Aorta (tissue), 5 donors: ENCODE results near the gene ZNF782. TPM values are rescaled to one million over a fixed set of nuclear protein-coding genes. Genes with fewer than 3 reads are reported as not detected.
A peak's percentile ranks its signal among the peaks of the same experiment; 100 is the strongest.

Experiments used
- ATAC-seq: fragments of 200-7000 bp; cut with Tn5 transposase; one replicate; pipeline ENCODE4 v1.9.1; 2022; ENCODE audit warnings: moderate library complexity; ENCODE audit not compliant: low FRiP score
- DNase-seq, 2 donors: peaks; one replicate each; pipeline ENCODE4 v3.0.0-alpha.2; 2020
- H3K27ac ChIP-seq, 2 donors: one replicate each; pipeline ENCODE4 v1.5.1; 2013; ENCODE audit warnings: low read length in 2 of 2, mild to moderate bottlenecking in 2 of 2, moderate library complexity in 2 of 2, control low read depth in 1 of 2, inconsistent platforms in 1 of 2, low read depth in 1 of 2
- H3K27me3 ChIP-seq, 2 donors: one replicate each; pipeline ENCODE4 v1.6.1; 2013; ENCODE audit warnings: control low read depth in 1 of 2, low read length in 1 of 2, mild to moderate bottlenecking in 1 of 2, moderate library complexity in 1 of 2; ENCODE audit not compliant: insufficient read depth in 2 of 2, control insufficient read depth in 1 of 2
- H3K36me3 ChIP-seq, 2 donors: one replicate each; pipeline ENCODE4 v1.6.1; 2013; ENCODE audit warnings: control low read depth in 1 of 2, low read length in 1 of 2, mild to moderate bottlenecking in 1 of 2; ENCODE audit not compliant: insufficient read depth in 2 of 2, control insufficient read depth in 1 of 2
- H3K4me1 ChIP-seq, 2 donors: one replicate each; pipeline ENCODE4 v1.6.1; 2013; ENCODE audit warnings: low read length in 2 of 2, control low read depth in 1 of 2, mild to moderate bottlenecking in 1 of 2, moderate library complexity in 1 of 2; ENCODE audit not compliant: insufficient read depth in 2 of 2, control insufficient read depth in 1 of 2
- H3K4me3 ChIP-seq, 2 donors: one replicate each; pipeline ENCODE4 v1.5.1; 2013; ENCODE audit warnings: low read length in 2 of 2, control low read depth in 1 of 2, mild to moderate bottlenecking in 1 of 2
- H3K9me3 ChIP-seq: one replicate; pipeline ENCODE4 v1.6.1; 2013; ENCODE audit warnings: mild to moderate bottlenecking, low read length; ENCODE audit not compliant: control insufficient read depth
- WGBS, 2 donors: extraction: QIAGEN DNeasy Blood & Tissue Kit; methylation state at CpG; one replicate each; pipeline ENCODE4 v1.1.7; 2013; 5-methylcytosine and 5-hydroxymethylcytosine counted together
- intact Hi-C, 2 donors: fragments of 100-400 bp; cut with DNase I; formaldehyde crosslinking; loops; one replicate each; pipeline versions ENCODE4 v1.14.2 to v1.15.0; 2022
- polyA plus RNA-seq, 2 donors: library from polyadenylated mRNA; stranded (reverse); fragments of 200-250 nt; gene quantifications; one replicate each; pipeline ENCODE4 v1.2.3, GENCODE V29; 2013
- total RNA-seq, 2 donors: library from RNA; stranded (reverse); fragmentation: NEBNext Ultra II Directional; extraction: Animal tissue kit (Norgen Biotek cat#: 25700); gene quantifications; one replicate each; pipeline ENCODE4 v1.2.1, GENCODE V29; 2021
- donor health status: healthy with polysubstance abuse.
- donor health status: Bipolar disorder and iron deficiency.
- donor health status: DM: no; HTN: no; CAD: no.
- donor health status: DM: no; HTN: no; CAD: no.
- donor health status: DM: yes; HTN: yes; CAD: no.

Gene ZNF782
- total and polyA plus RNA-seq, 4 donors = 1.1 to 9.5 (median 4.5) TPM

GRCh38 chr9:96858670-96859069 lies 4.4 kb upstream of the ZNF782 start:
- Histone ChIP-seq H3K36me3 (no peaks in the 10 kb centered on the region), H3K27me3 (no peaks in the 10 kb centered on the region), H3K4me1 (no peaks in the 10 kb centered on the region), H3K9me3 (no peaks in the 10 kb centered on the region), H3K4me3 (no peak overlapping the region), H3K27ac (no peak overlapping the region)
- 76 to 77% methylated on average over 8 of the region's 8 CpGs for WGBS, 2 donors
- no peak for ATAC-seq
- intact Hi-C loops = loop anchor here in 1 of 2 donors (5.0 kb wide), 1 partner anchor 539 kb away; no protein-coding TSS in a partner anchor
- DNase-seq = no peak

DNA sequence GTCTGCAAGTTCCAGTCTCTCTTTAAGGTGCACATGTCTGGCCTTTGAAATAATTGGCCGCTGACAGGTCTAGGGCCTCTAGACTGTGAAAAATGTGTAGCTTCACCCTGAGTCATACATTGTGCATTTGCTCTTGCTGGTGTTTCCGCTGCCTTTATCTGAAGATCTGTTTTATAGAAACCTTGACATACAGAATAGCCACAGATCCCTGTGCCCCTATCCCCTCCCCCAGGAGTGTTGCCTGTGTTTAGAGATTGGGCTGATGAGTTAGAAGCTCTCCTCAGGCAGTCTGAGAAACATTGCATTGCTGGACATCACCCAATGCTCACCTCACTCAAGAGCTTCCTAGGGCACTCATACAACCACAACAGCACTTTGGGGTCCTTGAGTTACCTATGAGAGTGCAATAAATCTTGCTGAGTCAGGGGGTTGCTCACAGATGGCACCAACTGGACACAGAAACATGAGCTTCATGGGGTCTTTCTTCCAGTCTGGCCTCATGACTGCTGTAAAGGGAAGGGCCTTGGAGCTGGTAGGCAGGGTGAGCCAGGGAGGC lies 3.8 kb upstream of the ZNF782 start:
- no peak for ATAC-seq
- Histone ChIP-seq H3K4me1 (peaks cover 0 to 2% of the 10 kb centered on the region in 2 donors), H3K36me3 (no peaks in the 10 kb centered on the region), H3K9me3 (no peaks in the 10 kb centered on the region), H3K27ac (no peak overlapping the region), H3K4me3 (no peak overlapping the region), H3K27me3 (no peaks in the 10 kb centered on the region)
- intact Hi-C loops = loop anchor here in 1 of 2 donors (5.0 kb wide), 1 partner anchor 539 kb away; no protein-coding TSS in a partner anchor
- WGBS, 2 donors = 88 to 94% methylated on average over 2 of the region's 2 CpGs
- no peak for DNase-seq

DNA sequence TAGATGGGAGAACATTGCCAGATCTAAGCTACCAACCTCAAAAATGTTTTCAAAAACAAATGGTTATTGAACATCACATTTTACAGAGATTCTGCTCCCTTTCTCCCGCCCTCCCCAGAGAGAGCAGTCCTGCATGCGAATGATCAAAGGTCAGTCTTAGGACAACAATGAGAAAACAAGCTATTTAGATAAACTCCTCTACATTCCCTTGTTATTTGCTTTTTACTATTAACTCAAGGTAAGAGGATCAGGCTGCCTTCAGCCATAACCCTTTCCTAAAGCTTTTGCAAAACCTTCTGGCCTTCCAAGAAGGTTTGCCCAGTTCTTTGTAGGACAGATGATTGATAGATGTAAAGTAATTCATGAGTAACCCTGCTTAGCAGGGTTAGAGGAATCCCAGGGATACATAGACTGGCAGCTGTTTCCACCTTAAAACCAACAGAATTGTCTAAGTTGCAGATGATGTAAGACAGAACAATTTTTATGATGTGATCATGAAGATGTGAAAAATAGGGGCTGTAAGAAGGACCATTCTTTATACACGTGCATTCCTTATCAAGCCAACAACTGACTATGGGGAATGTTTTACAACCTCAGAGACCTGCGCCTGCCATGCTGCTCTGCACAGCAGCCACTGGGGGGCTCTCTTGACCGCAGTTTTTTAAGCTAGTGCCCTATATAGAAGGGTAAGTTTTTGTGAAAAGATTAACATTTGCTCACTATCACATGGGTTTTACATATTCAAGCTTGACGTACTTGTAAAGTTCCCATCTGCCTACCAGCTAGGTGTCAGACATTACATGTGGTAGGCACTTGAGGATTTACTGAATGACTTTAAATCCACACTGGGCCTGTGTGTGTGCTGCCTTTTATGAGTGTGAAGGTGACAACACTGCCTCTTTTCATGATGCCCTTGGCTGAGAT lies 2.3 kb upstream of the ZNF782 start:
- Histone ChIP-seq H3K4me1 (peaks cover 0 to 3% of the 10 kb centered on the region in 2 donors), H3K27me3 (no peaks in the 10 kb centered on the region), H3K4me3 (no peak overlapping the region), H3K36me3 (no peaks in the 10 kb centered on the region), H3K9me3 (no peaks in the 10 kb centered on the region), H3K27ac (no peak overlapping the region)
- intact Hi-C loops = loop anchor here (1.0 to 5.0 kb wide), 2 partner anchors 541 to 543 kb away; no protein-coding TSS in a partner anchor
- WGBS, 2 donors = 15 to 16% methylated on average over 6 of the region's 6 CpGs
- ATAC-seq (peak; percentile 75), DNase-seq (peak in 1 of 2 donors; percentile 58)

DNA sequence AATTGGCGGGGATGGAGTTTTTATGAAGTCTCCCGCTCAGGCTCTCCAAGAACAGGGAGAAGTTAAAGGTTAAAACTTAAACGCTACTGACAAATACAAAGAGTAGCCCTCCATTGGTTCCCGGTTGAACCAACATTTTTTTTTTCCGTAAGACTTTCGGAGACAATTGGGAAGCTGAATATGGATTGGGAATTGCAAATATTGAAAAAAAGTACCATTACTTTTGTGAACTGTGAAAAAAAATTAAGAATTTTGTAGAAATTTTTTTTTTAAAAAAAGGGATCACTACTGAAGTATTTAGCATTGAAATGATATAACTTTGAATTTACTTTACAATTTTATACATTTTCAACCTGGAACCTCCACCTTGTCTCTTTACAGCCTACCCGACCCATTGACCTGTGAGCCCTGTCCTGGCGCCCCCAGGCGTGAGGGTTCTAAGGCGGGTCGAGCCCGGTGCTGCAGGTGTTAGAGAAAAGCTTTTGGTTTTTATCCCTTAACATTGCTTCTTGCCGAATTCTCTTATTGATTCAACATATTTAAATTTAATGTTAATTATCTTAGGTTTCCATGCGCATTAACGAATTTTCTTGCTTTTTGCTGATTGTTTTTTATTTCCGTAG lies 448 bp upstream of the ZNF782 start:
- 12 to 14% methylated on average over 16 of the region's 16 CpGs for WGBS, 2 donors
- intact Hi-C loops = loop anchor here (5.0 kb wide), 2 partner anchors 543 to 558 kb away; partner anchors contain the start of gene TDRD7 (in 1 of the 2)
- H3K27me3 ChIP-seq = no peaks in the 10 kb centered on the region
- H3K4me1 ChIP-seq = peaks cover 0 to 3% of the 10 kb centered on the region in 2 donors
- no peak for ATAC-seq
- peak overlapping the region in 1 of 2 donors; percentile 92 for H3K4me3 ChIP-seq
- no peak overlapping the region for H3K27ac ChIP-seq
- no peaks in the 10 kb centered on the region for H3K9me3 ChIP-seq
- DNase-seq = no peak
- no peaks in the 10 kb centered on the region for H3K36me3 ChIP-seq

DNA sequence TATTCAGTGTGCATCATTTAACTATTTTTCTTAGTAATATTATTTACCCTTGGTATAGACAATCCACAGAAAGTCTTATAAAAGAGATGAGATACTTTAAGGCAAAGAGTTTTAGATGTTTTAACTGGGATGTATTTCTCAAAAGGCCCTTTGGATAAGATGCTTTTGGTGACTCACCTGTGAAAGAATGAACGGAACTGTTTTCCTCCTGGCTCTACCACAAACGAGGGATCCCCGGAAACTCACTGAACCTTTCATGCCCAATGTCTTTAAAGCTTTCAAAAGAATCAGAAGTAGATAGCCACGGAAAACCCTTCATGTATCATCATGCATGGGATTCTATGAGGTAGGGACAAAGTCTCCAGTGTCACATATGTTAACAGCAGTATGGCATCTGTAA lies 1.6 kb downstream of the ZNF782 start:
- Histone ChIP-seq H3K9me3 (no peaks in the 10 kb centered on the region), H3K27me3 (no peaks in the 10 kb centered on the region), H3K4me3 (no peak overlapping the region), H3K27ac (no peak overlapping the region), H3K36me3 (no peaks in the 10 kb centered on the region), H3K4me1 (peaks cover 0 to 3% of the 10 kb centered on the region in 2 donors)
- ATAC-seq (no peak), DNase-seq (no peak)
- 64 to 71% methylated on average over 4 of the region's 4 CpGs for WGBS, 2 donors
- intact Hi-C loops = loop anchor here in 1 of 2 donors (5.0 kb wide), 1 partner anchor 560 kb away; the partner anchor contains the start of gene TDRD7

DNA sequence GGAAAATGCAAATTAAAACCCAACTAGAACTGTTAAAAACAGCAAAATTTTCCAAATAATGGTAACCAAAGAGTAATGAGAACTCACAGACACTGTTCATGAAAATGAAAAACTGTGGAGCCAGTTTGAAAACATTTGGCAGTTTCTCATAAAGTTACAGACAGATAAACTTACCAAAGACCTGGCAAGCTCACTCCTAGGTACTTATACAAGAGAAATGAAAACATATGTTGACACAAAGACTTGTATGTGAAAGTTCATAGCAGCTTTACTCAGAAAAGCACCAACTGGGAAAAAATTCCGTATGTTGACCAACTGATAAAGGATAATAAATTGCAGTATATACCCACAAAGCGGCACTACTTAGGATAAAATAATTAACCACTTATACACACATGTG lies 10.3 kb downstream of the ZNF782 start:
- peaks cover 0 to 2% of the 10 kb centered on the region in 2 donors for H3K36me3 ChIP-seq
- WGBS, 2 donors = 36 to 58% methylated on average over 2 of the region's 2 CpGs
- no peak for ATAC-seq
- no peaks in the 10 kb centered on the region for H3K9me3 ChIP-seq
- intact Hi-C loops = no loop called here
- no peaks in the 10 kb centered on the region for H3K27me3 ChIP-seq
- no peak overlapping the region for H3K27ac ChIP-seq
- no peak for DNase-seq
- no peak overlapping the region for H3K4me3 ChIP-seq
- H3K4me1 ChIP-seq = no peaks in the 10 kb centered on the region

DNA sequence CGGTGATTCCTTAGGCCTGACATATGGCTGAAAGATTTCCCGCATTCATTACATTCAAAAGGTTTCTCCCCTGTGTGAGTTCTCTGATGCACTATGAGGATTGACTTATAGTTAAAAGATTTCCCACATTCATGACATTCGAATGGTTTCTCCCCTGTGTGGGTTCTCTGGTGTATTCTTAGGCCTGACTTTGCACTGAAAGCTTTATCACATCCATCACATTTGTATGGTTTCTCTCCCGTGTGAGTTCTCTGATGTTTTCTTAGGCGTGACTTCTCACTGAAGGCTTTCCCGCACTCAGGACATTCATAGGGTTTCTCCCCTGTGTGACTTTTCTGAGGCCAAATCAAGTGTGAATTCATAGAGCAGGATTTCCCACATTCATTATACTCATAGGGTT lies 35.8 kb downstream of the ZNF782 start:
- peaks cover 21% of the 10 kb centered on the region for H3K9me3 ChIP-seq

GRCh38 chr9:96817973-96818372 lies 36.3 kb downstream of the ZNF782 start:
- H3K36me3 ChIP-seq = peaks cover 3 to 17% of the 10 kb centered on the region in 2 donors
- intact Hi-C loops = no loop called here
- WGBS, 2 donors = 96 to 98% methylated on average over 2 of the region's 2 CpGs
- no peaks in the 10 kb centered on the region for H3K27me3 ChIP-seq
- peak overlapping the region in 1 of 2 donors; percentile 8 for H3K4me3 ChIP-seq
- DNase-seq (no peak), ATAC-seq (no peak)
- H3K9me3 ChIP-seq = peaks cover 19% of the 10 kb centered on the region
- no peaks in the 10 kb centered on the region for H3K4me1 ChIP-seq
- H3K27ac ChIP-seq = no peak overlapping the region

More for the DNA sequence above, 35.8 kb downstream of the ZNF782 start:
- 90 to 92% methylated on average over 6 of the region's 6 CpGs for WGBS, 2 donors
- intact Hi-C loops = no loop called here
- no peaks in the 10 kb centered on the region for H3K4me1 ChIP-seq
- H3K36me3 ChIP-seq = peaks cover 3 to 17% of the 10 kb centered on the region in 2 donors
- H3K27me3 ChIP-seq = no peaks in the 10 kb centered on the region
- no peak for ATAC-seq
- H3K4me3 ChIP-seq = peak overlapping the region in 1 of 2 donors; percentile 14
- DNase-seq = no peak
- no peak overlapping the region for H3K27ac ChIP-seq
